ENCODE results near the gene PRIMA1. TPM values are rescaled to one million over a fixed set of nuclear protein-coding genes. Genes with fewer than 3 reads are reported as not detected.

Gene PRIMA1
- total and polyA plus RNA-seq, 8 donors = 1.2 to 9.9 (median 4.9) TPM

DNA sequence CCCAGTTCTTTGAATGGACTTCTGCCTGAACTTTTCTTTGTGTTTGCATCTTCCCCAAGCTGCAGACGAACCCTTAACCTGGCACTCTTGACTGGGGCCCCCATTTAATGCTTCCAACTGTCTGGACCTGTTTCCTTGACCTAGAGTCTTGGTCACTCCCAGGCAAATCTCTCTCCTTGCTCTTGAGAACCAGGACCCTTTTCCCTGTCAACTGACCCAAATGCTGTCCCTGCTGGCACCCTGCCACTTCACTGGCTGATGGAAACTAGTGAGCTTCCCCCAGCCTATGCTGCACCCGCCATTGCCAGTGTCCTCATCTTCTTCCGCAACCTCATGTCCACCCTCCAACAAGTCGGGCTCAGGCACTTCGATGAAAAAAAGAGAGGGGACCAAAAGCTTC, 79.5 kb downstream of the PRIMA1 start:
- Histone ChIP-seq H3K27me3 (peaks cover 0 to 16% (median 5%) of the 10 kb centered on the region in 3 donors), H3K4me3 (no peak overlapping the region), H3K9me3 (no peaks in the 10 kb centered on the region), H3K36me3 (no peaks in the 10 kb centered on the region), H3K4me1 (no peaks in the 10 kb centered on the region), H3K27ac (peak overlapping the region in 2 of 5 donors; percentile 21 to 26)
- 82 to 87% (median 85%) methylated on average over 5 of the region's 5 CpGs for WGBS, 5 donors
- intact Hi-C loops (cut with DNase I; ENCODE audit: low total_unique reads) = no loop called here
- no peak for DNase-seq
- no peak for TF ChIP-seq POLR2AphosphoS5 (IDR thresholded peaks at IDR 0.05)
- TF ChIP-seq, protein P1, sequence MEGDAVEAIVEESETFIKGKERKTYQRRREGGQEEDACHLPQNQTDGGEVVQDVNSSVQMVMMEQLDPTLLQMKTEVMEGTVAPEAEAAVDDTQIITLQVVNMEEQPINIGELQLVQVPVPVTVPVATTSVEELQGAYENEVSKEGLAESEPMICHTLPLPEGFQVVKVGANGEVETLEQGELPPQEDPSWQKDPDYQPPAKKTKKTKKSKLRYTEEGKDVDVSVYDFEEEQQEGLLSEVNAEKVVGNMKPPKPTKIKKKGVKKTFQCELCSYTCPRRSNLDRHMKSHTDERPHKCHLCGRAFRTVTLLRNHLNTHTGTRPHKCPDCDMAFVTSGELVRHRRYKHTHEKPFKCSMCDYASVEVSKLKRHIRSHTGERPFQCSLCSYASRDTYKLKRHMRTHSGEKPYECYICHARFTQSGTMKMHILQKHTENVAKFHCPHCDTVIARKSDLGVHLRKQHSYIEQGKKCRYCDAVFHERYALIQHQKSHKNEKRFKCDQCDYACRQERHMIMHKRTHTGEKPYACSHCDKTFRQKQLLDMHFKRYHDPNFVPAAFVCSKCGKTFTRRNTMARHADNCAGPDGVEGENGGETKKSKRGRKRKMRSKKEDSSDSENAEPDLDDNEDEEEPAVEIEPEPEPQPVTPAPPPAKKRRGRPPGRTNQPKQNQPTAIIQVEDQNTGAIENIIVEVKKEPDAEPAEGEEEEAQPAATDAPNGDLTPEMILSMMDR (IDR thresholded peaks at IDR 0.05) = no peak
- no peak for TF ChIP-seq EP300 (IDR thresholded peaks at IDR 0.05)
- no peak for TF ChIP-seq POLR2A (IDR thresholded peaks at IDR 0.05)

- Histone ChIP-seq H3K4me3 (no peak overlapping the region), H3K4me1 (no peaks in the 10 kb centered on the region), H3K36me3 (no peaks in the 10 kb centered on the region), H3K27ac (peak overlapping the region in 2 of 5 donors; percentile 21 to 26), H3K9me3 (no peaks in the 10 kb centered on the region), H3K27me3 (peaks cover 0 to 11% (median 5%) of the 10 kb centered on the region in 3 donors)
- WGBS, 5 donors = 48 to 63% (median 58%) methylated on average over 6 of the region's 6 CpGs
- TF ChIP-seq, protein P1 (IDR thresholded peaks at IDR 0.05) = no peak
- TF ChIP-seq POLR2AphosphoS5 (IDR thresholded peaks at IDR 0.05) (no peak), EP300 (IDR thresholded peaks at IDR 0.05) (no peak), POLR2A (IDR thresholded peaks at IDR 0.05) (no peak)
- DNase-seq = no peak
- intact Hi-C loops (cut with DNase I; ENCODE audit: low total_unique reads) = no loop called here
Measured at GRCh38 chr14:93708311-93708734, 80.0 kb downstream of the PRIMA1 start.

- Histone ChIP-seq H3K9me3 (no peaks in the 10 kb centered on the region), H3K4me3 (no peak overlapping the region), H3K4me1 (no peaks in the 10 kb centered on the region), H3K36me3 (no peaks in the 10 kb centered on the region), H3K27ac (no peak overlapping the region), H3K27me3 (peaks cover 0 to 3% (median 1%) of the 10 kb centered on the region in 3 donors)
- WGBS, 5 donors = 63 to 76% (median 66%) methylated on average over 3 of the region's 3 CpGs
- intact Hi-C loops (cut with DNase I; ENCODE audit: low total_unique reads) = no loop called here
- no peak for DNase-seq
- no peak for TF ChIP-seq POLR2AphosphoS5 (IDR thresholded peaks at IDR 0.05)
- no peak for TF ChIP-seq POLR2A (IDR thresholded peaks at IDR 0.05)
- TF ChIP-seq, protein P1 (IDR thresholded peaks at IDR 0.05) = no peak
- TF ChIP-seq EP300 (IDR thresholded peaks at IDR 0.05) = no peak
Measured at GRCh38 chr14:93707475-93707874, 80.8 kb downstream of the PRIMA1 start.

DNA sequence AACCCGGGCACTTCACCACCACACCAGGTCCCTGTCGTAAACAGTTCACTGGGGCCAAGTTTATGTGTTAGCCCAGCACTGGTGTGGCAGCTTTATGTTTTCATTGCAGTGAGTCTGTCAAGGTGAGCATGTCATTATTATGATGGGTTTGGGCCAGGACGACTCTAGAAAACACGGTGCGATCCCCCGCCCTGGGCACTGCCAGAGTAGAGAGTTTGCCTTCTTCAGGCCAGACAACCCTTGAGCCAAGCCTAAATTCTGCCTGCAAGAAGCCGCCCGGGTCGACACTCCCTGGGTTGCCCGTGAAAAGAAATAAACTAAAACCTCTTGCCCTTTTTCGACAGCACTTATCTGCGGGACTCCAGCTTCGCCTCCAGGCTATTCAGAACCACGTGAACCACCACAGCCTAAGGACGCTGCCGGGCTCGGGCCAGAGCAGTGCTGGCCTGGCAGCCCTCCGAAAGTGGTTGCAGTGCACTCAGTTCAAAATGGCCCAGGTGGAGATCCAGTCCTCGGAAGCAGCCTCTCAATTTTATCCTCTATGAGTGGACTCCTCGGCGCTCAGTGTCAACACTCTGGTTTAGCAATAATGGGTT, 81.8 kb downstream of the PRIMA1 start:
- no peak for DNase-seq
- Histone ChIP-seq H3K4me3 (no peak overlapping the region), H3K36me3 (no peaks in the 10 kb centered on the region), H3K9me3 (no peaks in the 10 kb centered on the region), H3K27me3 (no peaks in the 10 kb centered on the region), H3K27ac (no peak overlapping the region), H3K4me1 (no peaks in the 10 kb centered on the region)
- TF ChIP-seq POLR2AphosphoS5 (IDR thresholded peaks at IDR 0.05) = no peak
- TF ChIP-seq POLR2A (IDR thresholded peaks at IDR 0.05) = no peak
- TF ChIP-seq, protein P1 (IDR thresholded peaks at IDR 0.05) = no peak
- TF ChIP-seq EP300 (IDR thresholded peaks at IDR 0.05) = no peak
- 88 to 90% (median 90%) methylated on average over 21 of the region's 21 CpGs for WGBS, 5 donors
- intact Hi-C loops (cut with DNase I; ENCODE audit: low total_unique reads) = no loop called here

All from stomach (tissue), 9 donors.